H4 (cell line): Measurements from ENCODE around the gene PGLYRP1. TPM values are rescaled to one million over a fixed set of nuclear protein-coding genes. Genes with fewer than 3 reads are reported as not detected.

ENCODE experiments used
- DNase-seq: peaks from one replicate; pipeline ENCODE4 v3.0.0-alpha.2; 2015; ENCODE audit warnings: low spot score
- total RNA-seq: library from RNA; depleted of rRNA; stranded (reverse); fragments of >200 nt; shearing (Covaris generic); gene quantifications from 2 replicates; pipeline ENCODE4 v1.2.3, GENCODE V29; 2014

PGLYRP1 gene
- total RNA-seq, 1 experiment from 2014 or later = not detected

DNA sequence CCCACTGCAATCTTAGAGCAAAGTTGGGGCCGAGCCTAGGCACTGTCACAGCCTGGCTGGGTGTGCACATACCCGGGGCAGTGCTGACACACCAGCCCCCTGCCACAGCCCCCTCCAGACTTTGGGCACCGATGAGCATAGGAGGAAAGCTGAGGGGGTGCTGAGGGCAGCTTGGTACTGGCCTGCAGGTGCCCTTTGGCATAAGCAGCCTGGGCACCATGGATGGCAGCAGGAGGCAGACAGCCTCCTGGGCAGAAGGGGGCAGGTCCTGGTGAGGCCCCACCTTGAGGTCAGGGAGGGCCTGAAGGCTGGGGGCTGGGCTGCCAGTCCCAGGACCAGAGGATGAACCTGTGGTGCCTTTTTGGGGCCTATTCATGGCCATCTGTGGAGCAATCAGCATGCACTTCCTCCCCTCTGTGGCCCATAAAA, 9.8 kb upstream of the PGLYRP1 start:
- no peak for DNase-seq

- DNase-seq = no peak
Measured at GRCh38 chr19:46031781-46032596, 9.1 kb upstream of the PGLYRP1 start.

DNA sequence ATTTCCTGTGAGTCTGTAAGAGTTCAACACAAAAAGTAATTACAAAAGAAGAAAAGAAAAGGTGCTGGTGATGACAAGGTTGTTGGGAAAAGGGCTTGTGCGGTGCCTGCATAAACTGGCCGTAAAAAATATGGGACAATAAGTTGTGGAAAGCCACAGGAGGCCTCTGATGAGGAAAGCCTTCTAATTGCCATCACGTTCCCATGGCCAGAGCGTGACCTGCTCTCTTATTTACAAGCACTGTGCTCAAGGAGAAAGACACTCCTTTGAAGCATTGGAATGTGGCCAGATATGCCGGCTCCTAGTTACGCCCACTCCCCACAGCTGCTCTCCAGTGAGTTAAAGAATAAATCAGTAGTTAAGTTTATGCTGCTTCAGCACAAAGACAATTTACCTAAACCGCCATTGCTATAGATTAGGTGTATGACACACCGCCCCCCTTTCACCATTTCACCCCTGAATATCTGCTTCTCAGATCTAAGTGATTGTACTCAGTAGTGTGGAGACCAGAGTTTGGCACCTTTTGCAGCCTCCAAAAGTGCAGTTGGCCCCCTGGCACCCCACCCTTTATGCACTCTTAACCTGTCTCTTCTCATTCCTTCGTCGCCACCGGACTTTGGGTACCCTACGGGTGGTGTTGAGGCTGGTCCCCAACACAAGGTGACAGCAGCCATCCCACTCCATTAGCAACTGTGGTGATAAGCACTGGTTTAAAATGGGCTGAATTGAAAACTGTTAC, 8.1 kb upstream of the PGLYRP1 start:
- no peak for DNase-seq

DNA sequence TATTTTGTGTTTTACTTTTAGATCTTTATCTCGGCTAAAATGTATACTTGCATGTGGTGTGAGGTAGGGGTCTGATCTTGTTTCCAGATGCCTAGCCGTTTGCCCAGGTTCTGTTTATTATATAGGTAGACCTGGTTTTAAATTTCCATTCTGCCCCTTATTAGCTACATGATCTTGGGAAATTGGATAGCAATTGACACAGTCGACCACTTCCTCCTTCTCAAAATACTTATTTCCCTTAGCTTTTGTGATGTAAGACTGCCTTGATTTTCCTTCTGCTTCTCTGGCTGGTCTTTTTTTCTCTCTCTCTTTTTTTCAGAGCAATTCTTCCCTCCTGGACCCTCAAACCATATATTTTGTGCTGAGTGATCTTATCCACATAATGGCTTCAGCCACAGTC, 3.0 kb upstream of the PGLYRP1 start:
- DNase-seq = no peak

GRCh38 chr19:46023311-46023779, 492 bp upstream of the PGLYRP1 start:
- no peak for DNase-seq

DNA sequence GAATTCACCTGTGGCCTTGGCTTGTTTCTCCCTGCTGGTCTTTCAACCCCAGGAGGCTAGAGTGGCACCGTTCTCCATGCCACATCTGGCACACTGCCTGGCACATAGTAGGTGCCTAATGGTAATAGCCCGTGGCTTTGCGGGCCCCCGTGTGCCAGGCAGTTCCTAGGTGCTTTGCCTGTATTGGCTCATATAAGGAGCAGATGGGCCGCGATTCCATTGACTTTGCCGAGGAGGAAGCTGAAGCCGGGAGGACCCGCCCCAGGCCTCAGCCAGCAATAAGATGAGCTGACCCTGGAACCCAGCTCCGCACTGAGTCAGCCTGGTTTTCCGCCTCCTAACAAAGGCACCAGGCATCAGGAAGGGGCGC, 807 bp downstream of the PGLYRP1 start:
- no peak for DNase-seq

DNA sequence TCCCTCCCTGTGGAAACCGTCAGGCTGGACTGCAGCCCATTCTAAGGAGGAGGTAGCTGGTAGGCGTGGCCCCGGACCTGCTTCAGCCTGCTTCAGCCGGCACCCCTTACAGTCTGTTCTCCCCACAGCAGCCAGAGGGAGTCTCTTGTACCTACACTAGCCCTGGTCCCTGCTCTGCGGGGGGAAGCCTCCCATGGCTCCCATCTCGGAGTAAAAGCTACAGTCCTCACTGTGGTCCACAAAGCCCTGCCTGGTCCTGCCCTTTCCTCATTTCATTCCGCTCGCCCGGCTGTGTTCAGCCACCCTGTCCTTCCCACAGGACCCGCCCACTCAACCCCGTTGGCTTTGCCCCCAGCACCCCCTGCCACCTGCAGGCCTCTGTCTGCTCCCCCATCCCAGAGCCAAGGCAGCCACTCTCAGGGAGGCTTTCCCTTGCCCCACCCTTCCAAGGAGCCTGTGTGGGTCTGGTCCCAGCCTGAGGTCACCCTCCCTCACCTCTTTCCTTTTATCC, 1.3 kb downstream of the PGLYRP1 start:
- no peak for DNase-seq

DNA sequence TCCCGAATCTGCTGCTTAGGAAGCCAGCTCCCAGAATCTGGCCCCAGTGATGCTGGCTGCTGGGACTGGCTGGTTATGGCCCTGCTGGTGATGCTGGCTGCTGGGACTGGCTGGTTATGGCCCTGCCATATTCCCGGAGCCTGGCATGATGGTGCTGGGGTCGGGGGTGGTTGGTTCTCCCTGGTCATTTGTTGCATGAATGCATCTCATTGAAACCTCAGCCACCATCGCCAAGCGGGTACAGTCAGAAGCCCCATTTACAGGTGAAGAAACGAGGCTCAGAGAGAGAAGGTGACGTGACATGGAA, 2.1 kb downstream of the PGLYRP1 start:
- DNase-seq = no peak

- no peak for DNase-seq
Measured at GRCh38 chr19:46019270-46019669, 3.6 kb downstream of the PGLYRP1 start.

GRCh38 chr19:46018729-46019251, 4.1 kb downstream of the PGLYRP1 start:
- DNase-seq = no peak

- DNase-seq = no peak
Measured at GRCh38 chr19:46017874-46018675, 4.8 kb downstream of the PGLYRP1 start.

DNA sequence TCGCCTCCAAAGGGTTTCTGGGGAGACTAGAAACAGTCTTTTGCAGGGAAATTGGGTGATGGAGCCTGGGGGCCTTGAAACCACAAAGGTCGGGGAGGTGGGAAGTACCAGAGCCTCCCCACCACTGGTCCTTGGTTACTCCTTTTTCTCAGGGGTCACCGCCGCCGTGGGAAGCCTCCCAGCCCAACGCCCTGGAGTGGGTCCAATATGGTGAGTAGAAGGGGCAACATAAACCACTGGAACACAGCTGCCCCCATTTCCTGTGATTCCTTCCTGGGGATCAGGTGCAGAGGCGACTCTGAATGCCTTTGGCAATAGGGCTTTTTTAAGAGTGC, 5.8 kb downstream of the PGLYRP1 start:
- no peak for DNase-seq

- DNase-seq = peak; percentile 39
Measured at GRCh38 chr19:46016426-46017094, 6.3 kb downstream of the PGLYRP1 start.

DNA sequence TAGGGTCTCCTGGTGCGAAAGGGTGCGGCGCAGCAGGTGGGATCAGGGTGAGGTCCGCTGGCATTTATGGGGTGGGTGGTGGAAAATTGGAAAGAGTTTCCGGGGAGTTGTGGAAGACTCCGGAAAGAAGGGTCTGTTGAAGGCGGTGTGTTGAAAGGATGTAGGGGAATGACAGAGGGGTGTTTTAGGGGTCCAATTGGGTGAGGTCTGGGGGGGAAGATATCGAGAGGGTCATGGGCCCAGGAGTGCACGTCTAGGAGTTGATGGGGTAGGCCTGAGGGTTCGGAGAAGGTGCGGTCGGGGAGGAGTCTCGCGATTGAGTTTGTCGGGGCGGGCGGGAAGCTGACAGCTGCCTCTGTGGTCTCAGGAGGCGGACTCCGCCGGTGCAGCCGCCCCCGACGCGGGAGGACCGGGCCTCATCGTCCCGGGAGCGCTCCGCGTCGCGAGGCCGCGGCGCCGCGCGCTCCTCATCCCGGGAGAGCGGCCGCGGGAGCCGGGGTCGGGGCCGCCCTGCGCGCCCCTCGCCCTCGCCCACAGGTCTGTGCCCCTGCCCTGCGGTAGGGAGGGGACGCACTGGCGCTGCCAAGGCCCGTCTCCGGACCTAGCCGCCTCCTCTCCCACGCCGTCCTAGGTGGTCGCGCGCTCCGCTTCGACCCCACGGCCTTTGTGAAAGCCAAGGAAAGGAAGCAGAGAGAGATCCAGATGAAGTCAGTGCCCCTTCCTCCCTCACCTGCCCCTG, 7.0 kb downstream of the PGLYRP1 start:
- no peak for DNase-seq

GRCh38 chr19:46014941-46015686, 7.7 kb downstream of the PGLYRP1 start:
- DNase-seq = no peak

DNA sequence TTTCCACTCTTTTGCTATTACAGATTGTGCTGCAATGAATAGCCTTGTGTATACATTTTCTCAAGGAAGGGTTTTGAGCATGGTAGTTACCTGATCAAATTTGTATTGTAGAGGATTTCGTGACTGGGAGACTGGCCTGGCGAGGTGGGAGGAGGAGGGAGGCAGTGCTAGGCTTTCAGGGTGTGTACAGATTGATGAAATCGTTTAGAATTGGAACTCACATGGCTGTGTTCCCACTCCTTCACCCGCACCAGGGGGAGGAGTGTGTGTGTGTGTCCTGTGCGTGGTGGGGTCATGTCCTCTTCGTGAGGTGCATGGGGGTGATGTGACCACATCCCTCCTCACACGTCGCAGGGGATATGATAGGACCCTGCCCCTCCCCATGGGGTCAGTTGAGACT, 8.3 kb downstream of the PGLYRP1 start:
- no peak for DNase-seq

GRCh38 chr19:46009530-46010510, 13.0 kb downstream of the PGLYRP1 start:
- DNase-seq = peak; percentile 36

DNA sequence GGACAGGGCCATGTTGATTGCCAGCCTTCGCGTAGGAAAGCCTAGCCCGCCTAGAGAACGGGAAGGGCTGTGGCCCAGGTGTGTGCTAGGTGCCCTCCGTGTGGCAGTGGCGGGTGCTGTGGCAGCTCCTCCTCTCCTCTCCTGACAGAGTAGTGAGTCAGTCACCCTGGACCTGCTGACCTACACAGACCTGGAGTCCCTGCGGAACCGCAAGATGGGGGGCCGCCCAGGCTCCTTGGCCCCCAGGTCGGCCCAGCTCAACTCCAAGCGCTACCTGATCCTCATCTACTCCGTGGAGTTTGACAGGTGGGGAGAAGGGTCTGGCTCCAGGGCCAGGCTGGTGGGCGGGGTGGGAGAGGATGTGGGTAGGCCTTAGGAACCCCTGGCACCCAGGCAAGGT, 16.4 kb downstream of the PGLYRP1 start:
- DNase-seq = no peak
